Astrocyte of the spinal cord (primary cell): ENCODE measurements around the gene ZFP36L1.

Source experiments
- DNase-seq: peaks from one replicate; pipeline ENCODE4 v3.0.0; 2011; ENCODE audit warnings: low read depth, low spot score
- H3K4me3 ChIP-seq: 2 replicates; pipeline ENCODE4 v1.5.1; 2011; ENCODE audit warnings: low read depth, mild to moderate bottlenecking, low read length, moderate library complexity
- in situ Hi-C: cut with HindIII; loops from 2 replicates; pipeline ENCODE4 v1.10.0; 2017; ENCODE audit warnings: low sequenced_read_pairs
- TF ChIP-seq, protein P1 (sequence below): IDR thresholded peaks from 2 replicates; pipeline ENCODE4 v1.5.1; 2012; ENCODE audit warnings: low read depth, mild to moderate bottlenecking, low read length, inconsistent platforms

The ZFP36L1 gene

DNA sequence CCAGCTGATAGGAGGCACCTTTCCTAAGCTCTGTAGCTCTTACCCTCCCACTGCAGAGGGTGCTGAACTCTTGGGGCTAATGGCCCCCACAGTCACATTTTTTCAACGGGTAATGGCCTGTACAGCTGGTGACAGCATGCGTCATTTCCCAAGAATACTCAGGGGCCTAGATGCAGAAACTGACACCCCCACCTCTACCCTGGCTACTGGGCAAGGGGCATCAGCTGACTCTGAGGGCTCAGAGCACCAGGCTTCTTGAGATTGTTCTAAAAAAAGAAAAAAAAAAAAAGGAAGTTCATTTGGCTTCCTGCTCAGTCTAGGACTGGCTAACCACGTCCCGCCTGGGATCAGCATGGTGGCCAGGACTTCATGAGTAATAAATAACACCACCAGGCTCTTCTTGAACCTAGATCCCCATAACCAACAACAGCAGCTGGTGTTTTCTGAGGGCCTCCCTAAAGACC is 35.2 kb downstream of the ZFP36L1 start:
- in situ Hi-C loops: no loop called here
- H3K4me3 ChIP-seq: no peak overlapping the region
- DNase-seq: peak; percentile 29
- TF ChIP-seq, protein P1, sequence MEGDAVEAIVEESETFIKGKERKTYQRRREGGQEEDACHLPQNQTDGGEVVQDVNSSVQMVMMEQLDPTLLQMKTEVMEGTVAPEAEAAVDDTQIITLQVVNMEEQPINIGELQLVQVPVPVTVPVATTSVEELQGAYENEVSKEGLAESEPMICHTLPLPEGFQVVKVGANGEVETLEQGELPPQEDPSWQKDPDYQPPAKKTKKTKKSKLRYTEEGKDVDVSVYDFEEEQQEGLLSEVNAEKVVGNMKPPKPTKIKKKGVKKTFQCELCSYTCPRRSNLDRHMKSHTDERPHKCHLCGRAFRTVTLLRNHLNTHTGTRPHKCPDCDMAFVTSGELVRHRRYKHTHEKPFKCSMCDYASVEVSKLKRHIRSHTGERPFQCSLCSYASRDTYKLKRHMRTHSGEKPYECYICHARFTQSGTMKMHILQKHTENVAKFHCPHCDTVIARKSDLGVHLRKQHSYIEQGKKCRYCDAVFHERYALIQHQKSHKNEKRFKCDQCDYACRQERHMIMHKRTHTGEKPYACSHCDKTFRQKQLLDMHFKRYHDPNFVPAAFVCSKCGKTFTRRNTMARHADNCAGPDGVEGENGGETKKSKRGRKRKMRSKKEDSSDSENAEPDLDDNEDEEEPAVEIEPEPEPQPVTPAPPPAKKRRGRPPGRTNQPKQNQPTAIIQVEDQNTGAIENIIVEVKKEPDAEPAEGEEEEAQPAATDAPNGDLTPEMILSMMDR: no peak

DNA sequence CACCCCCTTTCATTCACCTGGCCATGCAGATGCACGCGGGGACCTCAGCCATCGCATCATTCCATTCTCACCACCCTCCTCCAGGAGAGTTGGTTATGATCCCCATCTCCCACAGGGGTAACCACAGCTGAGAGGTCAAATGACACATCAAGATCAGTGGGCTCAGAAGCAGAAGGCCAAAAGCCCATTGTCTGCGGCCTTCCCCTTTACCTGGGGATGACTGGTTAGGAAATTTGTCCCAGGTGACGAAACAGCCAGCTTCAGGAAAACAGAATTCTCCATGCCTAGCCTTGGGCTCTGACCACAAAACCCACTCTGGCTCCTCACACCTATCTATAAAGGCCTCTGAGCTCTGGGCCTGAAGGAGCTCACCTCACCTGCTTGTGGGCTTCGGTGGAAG is 36.1 kb downstream of the ZFP36L1 start:
- in situ Hi-C loops: no loop called here
- H3K4me3 ChIP-seq: no peak overlapping the region
- no peak for DNase-seq
- TF ChIP-seq, protein P1: no peak

DNA sequence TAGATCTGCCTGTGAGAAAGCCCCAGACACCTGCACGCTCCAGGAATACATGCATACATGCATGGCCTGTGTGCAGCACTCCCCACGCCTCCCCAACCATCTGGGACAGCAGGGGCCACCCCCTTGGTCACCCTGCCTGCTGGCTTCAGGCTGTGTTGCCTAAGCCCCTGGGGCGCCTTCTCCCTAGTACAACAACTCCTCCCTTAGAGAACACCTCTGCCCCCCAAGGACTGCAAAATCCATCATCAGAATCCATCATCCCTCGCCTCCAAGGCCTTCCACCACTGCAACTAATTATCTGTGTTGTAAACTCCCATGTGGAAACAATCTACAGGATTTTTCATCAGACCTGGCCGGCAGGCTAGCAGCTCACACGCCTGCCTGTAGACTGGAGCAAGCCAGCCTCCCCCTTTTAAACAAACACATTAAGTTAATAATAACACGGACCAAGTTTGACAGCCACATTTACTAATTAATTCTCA is 36.8 kb downstream of the ZFP36L1 start:
- H3K4me3 ChIP-seq: no peak overlapping the region
- TF ChIP-seq, protein P1: no peak
- DNase-seq: no peak
- in situ Hi-C loops: no loop called here

DNA sequence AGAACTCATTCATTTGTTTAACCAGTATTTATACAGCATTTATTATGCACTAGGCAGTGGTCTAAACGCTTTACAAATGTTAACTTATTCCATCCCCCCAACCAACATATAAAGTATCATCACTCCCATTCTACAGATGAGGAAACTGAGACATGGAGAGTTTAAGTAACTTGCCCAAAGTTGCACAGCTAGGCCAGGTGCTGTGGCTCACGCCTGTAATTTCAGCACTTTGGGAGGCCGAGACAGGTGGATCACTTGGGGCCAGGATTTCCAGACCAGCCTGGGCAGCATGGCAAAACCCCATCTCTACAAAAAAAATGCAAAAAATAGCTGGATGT is 37.9 kb downstream of the ZFP36L1 start:
- in situ Hi-C loops: no loop called here
- TF ChIP-seq, protein P1: no peak
- no peak for DNase-seq
- H3K4me3 ChIP-seq: no peak overlapping the region

DNA sequence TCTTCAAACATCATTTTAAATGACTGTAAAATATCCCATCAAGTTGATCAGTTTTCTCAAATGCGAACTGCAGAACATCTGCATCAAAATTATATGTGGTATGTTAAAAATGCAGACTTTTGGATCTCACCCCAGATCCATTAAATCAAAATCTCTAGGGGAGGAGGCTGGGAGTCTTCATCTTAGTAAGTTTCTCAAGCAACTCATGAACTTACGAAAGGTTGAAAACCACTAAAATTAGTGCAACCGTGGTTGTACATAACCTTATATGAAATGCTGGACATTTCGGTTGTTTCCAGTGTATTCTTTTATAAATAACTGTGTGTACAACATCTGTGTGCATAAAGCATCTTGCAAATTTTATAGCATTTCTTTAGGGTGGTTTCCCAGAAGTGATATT is 39.2 kb downstream of the ZFP36L1 start:
- no peak for DNase-seq

DNA sequence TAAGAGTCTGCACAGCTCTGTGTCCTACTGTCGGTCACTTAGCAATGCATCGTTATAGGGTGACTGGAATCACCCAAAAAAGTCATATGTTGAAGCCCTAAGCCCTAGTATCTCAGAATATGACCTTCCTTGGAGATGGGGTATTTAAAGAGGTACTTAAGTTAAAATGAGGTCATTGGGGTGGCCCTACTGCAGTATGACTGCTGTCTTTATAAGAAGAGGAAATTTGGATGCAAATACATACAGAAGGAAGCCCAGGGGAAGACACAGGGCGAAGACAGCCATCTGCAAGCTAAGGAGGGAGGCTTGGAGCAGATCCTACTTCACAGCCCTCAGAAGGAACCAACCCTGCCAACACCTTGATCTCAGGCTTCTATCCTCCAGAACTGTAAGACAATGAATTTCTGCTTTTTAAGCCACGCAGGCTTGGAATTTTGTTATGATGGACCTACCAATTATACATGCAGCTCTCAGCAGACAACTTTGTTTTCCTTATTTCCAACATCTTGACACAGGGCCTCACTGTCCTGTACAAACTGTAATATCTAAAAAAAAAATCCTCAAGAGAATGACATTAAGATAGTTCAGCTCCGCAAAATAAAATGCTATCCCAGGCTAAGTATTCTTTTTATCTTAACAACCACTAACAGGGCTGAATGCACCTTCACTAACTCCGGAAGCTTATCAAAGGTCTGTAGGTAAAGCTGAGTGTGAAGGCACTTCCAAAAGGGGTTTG is 40.4 kb downstream of the ZFP36L1 start:
- in situ Hi-C loops: no loop called here
- TF ChIP-seq, protein P1: no peak
- DNase-seq: no peak
- no peak overlapping the region for H3K4me3 ChIP-seq

More for the DNA sequence above, 39.2 kb downstream of the ZFP36L1 start:
- TF ChIP-seq, protein P1: no peak
- no peak overlapping the region for H3K4me3 ChIP-seq
- in situ Hi-C loops: no loop called here
